Germinal center (tissue), 1 donor: ENCODE data around the gene ADM2.

ENCODE experiments used
- DNase-seq: peaks from one replicate; pipeline ENCODE4 v3.0.0; 2012; ENCODE audit warnings: mixed read lengths, low spot score

The ADM2 gene

DNA sequence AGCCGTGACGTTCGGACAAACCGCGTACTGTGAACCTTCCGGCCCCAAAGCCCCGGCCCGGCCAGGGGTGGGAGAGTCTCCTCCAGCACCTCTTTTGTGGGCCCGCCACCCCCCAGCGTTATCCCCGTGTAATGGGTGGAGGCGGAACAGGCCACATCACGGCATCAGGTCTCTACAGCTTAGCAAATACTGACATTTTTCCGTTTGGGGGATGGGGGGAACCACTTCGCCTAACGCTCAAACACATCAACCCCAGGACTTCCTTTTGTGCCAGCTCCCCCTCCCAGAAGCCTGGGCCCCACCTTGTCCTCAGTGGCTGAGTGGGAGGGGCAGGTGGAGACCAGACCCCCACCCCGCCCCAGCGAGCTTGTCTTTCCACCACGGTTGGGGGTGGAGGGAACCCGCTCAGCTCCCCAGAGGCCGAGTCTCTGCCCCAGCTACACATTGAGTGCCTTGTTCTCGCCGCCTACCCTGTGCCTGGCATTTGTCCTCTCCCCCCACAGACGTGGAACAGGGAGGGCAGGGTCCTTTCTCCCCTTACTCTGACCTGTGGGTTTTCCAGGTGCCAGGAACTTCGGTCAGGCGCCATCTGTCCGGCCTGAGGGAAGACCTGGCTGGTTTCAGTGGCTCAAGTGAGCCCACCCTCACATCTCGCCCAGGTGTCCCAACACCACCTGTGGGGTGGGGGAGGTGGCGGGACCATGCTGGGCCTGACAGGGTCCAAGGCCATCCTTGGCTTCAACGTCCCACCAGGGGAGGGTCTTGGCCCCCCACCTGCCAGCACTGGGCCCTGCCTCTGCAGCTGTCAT lies 36.1 kb upstream of the ADM2 start:
- no peak for DNase-seq

DNA sequence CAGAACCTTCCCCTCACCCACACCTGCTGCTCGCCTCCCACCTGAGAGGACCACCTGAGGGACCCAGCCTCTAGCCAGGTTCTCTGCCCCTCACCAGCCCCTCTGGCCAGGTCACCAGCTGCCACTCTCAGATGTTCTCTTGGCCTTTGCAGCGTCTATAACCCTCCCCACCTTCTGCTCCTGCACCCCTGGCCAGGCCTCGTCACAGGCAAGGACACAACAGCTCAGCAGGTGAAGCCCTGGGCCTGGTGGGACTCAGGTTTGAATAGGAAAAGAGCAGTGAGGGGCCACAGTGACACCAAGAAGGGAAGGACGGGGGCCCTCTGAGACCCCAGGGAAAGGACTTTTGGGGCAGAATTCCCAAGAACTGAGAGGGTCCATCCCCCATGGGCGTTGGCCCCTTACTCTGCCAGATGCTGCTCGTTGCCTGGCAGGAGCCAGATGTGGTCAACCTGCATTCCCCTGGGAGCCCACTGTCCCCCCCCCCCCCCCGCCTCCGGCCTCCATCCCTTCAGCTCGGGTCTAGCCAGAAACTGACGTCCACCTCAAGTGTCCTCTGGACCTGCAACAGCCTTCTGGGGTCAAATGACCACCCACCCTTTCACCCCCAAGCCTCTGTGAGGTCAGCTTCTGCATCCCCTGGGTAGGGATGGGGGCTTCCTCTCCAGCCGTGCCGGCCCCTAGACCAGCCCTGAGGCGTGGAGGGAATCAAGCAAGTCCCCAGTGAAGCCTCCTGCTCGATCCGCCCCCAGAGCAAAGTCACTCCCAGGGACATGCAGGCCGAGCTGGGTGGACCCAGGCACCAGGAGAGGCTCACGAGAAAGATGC lies 35.2 kb upstream of the ADM2 start:
- DNase-seq = no peak

DNA sequence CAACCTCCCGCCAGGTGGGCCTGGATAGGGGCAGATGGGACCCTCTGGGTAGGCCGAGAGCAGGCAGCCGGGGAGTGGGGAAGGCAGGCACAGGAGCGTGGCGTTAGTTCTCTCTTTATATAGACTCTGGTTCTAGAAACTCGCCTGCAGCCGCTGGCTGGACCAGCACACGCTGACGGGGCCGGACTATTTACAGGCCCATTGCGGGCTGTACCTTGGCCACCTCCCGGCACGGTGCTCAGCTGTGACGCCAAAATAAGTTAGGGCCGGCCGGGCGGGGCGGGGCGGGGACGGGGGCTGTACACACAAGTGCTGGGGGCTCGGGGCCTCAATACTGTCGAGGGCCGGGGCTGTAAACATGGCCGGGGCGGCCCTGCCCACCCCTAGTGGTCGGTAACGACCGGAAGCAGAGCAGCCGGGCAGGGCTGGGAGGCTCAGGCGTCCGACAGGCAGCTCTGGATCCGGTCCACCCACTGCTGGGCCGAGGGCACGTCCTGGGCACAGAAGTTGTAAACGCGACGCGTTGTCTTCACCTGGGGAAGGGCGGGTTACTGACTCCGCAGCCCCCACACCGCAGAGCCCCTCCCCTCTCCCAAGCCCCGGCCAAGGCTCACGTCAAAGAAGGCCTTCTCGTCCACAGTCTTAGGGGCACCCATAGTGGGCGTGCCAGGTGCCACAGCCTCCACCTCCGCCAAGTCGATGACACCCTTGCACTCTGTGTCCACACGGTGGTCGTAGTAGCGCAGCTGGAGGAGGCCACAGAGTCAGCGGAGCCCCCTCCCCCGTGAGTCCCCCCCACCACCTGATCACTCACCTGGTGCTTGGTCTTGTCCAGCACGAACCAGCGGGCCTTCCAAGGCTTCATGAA lies 34.4 kb upstream of the ADM2 start:
- no peak for DNase-seq

DNA sequence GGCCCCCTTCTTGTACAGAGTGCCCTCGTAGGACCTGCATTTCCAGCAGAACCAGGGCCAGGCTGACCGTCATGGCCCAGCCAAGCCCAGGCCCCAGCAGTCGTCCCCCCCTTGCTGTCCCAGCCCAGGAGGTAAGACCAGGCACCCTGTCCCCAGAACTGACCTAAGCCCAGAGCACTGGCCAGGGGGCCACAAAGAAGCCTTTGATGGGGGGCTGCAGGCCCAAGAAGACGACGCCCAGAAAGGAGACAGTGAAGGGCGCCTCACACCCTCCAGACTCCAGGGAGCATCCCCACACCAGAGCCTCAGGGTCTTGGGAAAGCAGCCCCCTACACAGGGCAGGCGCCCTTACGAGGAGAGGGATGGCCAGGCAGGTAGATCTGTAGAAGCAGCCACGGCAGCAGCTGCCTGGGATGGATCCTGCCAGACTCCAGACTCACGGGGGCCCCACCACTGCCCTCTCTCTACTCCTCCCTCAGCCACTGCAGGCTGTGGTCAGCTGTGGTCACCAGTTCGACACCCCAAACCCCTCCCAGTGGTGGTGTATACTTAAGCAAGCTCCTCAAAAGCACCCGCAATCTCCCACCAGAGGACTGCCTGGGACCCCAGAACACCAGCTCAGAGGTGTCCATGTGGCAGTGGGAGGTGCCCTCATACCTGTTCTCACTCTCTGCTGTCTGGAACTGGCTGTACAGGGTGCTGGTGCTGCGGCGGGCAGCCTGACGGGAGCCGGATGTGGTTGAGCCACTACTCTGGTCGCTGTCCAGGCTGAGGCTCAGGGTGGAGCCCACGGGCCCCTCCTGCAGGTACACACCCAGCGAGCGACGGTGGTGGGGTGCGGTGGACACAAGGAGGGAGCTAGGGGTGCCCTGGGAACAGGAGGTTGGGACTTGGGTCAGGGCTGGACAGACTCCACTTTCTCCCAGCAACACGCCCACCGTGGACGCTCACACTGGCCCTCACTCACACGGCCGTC lies 33.5 kb upstream of the ADM2 start:
- DNase-seq = no peak

DNA sequence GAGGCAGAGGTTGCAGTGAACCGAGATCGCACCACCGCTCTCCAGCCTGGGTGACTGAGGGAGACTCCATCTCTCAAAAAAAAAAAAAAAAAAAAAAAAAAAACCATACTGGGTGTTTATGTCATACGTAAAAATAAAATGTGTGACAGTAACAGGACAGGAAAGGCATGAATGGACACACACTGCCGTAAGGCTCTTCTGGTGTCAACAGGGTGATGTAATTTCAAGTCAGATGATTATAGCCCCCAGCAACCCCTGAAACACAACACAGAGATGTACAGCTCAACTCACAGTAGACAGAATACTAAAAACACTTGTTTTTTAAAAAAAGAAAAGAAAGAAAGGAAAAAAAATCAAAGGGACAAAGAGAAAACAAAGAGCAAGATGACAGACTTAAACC lies 28.7 kb upstream of the ADM2 start:
- no peak for DNase-seq

DNA sequence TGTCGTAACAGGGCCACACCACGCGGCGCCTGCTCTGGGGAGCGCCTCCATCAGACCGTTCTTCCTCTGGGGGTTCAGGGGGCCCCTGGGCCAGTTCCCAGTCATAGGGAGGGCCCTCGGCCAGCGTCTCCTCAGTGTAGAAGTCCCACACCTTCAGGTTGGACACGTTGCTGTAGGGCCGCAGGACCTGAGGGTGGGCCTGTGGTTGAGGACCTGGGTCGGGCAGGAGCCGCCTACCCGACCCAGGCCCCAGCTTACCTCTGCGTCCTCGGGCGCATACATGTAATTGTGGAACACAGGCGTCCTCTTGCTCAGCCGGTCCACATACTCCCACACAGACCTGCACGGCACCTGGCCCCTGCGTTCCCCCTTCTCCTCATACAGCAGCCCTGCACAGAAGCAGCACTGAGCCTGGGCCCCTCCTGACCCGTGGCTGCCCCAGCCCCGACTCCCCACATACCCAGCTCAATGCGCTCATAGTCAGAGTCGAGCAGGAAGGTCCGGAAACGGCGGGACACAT lies 26.7 kb upstream of the ADM2 start:
- DNase-seq = no peak

DNA sequence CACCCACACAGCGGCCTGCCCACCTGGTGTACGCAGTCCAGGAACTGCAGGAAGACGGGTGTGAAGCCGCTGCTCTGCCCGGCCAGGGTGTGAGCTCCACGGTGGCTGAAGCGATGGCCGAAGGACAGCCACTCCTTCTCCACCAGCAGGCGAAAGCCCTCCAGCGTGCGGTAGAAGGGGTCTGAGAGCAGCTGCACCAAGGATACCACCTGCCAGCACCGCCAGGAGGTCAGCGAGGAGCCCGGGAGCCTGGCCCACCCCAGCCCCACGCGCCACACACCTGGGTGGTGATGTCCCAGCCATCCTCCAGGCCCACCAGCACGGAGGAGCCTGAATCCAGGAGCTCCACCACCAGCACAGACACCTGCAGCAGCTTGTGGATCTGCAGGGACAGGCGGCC lies 26.1 kb upstream of the ADM2 start:
- no peak for DNase-seq

DNA sequence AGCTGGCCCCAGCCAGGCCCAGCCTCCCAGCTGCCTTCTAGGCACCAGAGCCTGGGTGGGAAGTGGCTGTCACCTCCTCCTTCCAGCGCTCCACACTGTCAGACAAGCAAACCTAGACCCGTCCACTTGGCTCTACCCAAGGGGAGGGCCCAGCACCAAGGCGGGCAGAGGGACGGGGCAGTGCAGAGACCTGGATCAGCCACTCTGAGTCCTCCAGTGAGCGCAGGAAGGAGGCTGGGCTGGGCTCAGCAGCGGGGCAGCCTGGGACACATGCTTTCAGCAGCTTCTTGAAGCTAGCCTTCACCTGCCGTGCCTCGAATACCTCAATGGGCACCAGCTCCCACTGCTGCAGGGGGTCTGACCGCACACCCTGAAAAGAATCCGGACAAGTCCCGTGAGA lies 25.3 kb upstream of the ADM2 start:
- DNase-seq = no peak

DNA sequence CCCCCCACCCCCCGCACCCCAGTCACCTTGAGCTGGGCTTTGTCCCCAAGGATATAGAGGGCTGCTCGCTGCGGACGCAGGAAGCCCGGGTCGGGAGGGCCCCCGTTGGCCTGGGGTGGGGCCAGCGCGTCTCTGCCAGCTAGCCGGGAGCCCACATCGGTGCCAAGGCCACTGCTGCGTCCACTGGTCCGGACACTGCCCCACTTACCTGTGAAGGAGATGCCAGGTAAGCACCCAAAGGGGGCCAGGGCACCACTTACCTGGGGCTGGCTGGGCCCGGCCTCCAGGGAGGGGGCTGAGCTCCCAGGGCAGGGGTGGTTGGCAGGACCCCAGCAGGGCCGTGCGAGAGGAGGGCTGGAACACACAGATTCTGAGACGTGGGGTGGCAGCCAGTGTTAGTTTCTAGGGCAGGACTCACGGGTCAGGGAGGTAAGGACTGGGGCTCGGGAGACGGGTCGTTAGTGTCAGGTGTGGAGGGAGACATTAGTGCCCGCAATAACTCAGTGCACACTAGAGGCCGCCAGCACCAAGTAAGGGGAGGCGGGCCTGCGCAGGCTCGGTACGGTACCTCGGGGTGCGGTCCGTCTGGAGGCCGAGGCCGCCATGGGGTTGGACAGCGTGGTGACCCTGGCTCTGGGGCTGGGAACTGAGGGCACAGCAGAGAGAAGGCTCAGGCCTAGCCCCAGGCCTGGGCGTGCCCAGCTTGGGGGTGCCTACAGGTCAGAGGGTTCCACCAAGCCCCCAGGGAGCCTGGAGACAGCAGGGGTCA lies 24.7 kb upstream of the ADM2 start:
- DNase-seq = no peak

DNA sequence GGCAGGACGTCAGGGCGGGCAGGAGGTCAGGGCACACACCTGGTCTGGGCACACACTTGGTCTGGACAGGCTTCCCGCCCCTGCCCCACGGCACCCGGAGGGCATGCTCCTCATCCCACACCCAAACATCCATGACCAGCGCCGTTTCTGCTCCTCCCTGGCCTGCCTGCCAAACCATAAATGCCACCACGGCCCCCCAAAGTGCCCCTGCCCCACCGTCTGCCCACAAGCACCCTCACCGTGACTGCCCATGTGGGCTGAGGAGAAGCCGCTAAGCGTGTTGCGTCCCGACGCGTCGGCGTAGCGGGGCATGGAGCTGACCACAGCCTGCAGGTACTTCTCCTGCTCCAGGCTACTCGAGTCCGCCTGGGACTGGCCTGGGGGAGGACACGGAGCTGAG lies 22.3 kb upstream of the ADM2 start:
- no peak for DNase-seq

DNA sequence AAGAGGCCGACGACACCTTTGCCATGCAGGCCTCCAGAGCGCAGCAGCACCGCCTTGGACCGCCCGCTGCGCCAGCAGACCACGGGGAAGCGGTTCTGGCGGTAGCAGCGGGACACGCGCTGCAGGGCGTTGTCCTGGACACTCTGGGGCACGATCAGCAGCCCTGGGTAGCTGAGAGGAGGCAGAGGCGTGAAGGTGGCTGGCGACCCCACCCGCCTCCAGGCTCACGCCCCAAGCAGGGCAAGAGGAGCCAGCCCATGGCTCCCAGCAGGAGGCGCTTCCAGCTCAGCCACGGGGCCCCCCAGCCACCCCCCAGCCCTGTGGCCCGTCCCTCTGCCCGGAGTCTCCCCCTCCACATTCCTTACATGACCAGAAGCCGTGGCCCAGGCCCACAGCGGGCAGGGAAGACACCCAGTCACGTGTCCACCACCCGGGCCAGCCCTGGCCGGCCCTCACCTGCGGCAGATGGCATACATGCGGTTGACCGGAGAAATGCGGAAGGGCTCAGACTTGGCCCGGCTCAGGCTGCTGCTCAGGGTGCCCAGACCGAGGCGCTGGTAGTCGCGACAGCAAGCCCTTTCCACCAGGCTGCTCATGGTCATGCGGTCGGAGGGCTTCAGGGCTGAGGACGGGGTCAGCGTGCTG lies 21.7 kb upstream of the ADM2 start:
- DNase-seq = no peak

DNA sequence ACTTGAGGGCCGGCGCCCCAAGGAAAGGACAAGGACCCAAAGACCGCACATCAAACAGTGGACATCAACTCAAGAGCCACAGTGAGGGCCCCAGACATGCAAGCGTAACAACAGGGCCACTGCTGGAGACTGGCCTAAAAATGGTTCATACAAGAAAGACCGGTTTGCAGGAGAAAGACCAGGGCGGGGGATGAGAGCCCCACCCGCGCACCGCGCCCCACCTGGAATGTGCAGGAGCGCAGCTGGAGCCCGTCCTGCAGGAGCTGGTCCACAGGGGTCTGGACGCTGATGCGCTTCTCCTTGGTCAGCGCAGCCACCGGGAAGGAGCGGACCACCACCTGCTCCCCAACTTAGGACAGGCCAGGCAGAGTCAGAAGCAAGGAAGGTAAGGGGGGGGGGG lies 20.4 kb upstream of the ADM2 start:
- DNase-seq = no peak

DNA sequence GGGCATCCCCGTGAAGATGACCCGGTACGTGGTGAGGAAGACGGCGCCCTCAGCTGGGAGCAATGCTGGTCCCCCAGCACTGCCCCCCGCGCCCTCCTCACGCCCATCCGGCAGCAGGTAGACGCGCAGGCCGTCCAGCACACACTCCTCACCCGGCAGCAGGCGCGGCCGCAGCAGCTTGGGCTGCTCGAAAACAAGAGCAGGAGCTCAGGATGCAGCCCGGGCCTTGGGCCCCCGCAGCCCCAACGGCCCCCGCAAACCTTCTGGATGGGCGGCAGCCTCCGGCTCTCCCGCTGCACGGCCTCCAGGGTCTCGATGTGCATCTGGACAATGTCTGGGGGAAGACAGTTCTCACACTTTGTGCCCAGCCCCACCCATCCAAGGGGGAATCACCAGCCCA lies 19.8 kb upstream of the ADM2 start:
- DNase-seq = no peak

DNA sequence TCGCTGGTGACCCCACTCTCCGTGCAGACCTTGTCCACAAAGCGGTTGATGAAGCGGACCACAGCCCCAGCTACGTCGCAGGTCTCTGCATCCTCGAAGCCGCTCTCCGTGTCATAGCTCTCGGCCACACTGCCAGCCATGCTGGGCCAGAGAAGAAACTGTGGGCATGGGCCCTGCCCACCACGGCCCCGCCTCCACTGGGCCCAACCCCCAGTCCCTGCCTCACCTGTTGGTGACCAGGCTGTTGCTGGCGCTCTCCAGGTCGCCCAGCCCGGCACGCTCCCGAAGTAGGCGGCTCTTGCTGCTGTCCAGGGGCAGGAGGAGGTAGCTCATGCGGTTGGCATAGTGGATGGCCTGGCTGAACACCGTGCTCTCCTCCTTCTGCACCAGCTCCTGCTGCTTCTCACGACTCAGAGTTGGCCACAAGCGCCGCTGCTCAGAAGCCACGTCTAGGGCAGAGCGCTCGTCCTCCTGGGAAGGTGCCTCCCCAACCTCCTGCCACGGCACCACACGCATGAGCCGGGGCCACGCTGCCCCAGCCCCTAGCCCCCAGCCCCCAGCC lies 19.3 kb upstream of the ADM2 start:
- DNase-seq = no peak

DNA sequence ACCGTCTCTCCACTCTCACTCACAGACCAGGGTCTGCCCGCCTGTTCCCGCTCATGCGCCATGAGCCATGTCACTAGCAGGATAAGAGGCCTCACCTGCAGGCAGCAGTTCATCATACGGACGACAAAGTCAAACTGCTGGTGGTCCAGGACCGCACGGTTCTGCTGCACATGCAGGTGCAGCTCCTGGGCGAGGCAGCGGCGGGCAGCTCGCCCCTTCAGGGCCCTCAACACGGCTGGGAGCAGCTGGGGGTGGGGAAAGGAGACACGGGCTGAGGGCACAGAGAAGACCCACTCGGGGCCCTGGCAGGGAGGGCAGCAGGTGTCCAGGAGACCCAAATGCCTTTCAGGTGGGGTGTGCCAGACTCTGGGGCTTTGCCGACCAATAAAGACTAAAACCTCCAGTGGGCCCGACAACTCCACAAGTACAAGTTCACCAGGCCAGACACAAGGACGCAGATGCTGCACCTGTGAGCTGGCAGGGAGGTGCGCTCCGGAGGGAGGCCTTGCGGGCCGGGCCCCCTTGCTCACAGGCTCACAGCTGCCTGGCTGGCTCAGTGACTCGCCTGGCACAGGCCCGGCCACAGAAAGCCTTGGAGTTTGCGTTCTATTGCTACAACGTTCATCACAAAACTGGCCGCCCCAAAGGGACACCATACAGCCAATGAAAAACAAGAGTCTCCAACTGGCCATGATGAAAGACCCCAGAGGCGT lies 18.0 kb upstream of the ADM2 start:
- DNase-seq = no peak

DNA sequence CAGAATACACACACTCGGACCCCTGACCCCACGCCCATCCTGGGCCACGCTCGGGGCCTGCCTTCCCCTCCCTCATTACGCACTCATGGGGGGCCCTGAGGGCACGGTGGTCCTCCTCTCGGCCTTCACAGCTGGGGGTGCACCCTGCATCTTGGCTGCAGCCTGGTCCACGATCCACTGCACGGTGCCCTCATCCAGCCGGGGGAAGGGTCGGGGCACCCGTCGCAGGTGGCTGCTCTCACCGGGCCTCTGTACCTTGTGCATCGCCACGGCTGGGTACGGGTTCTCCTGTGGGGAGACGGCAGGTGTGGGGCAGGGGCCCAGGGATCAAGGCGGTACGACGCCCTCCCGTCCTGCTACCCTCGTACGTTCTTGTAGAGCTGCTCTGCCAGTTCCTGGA lies 16.9 kb upstream of the ADM2 start:
- DNase-seq = no peak

DNA sequence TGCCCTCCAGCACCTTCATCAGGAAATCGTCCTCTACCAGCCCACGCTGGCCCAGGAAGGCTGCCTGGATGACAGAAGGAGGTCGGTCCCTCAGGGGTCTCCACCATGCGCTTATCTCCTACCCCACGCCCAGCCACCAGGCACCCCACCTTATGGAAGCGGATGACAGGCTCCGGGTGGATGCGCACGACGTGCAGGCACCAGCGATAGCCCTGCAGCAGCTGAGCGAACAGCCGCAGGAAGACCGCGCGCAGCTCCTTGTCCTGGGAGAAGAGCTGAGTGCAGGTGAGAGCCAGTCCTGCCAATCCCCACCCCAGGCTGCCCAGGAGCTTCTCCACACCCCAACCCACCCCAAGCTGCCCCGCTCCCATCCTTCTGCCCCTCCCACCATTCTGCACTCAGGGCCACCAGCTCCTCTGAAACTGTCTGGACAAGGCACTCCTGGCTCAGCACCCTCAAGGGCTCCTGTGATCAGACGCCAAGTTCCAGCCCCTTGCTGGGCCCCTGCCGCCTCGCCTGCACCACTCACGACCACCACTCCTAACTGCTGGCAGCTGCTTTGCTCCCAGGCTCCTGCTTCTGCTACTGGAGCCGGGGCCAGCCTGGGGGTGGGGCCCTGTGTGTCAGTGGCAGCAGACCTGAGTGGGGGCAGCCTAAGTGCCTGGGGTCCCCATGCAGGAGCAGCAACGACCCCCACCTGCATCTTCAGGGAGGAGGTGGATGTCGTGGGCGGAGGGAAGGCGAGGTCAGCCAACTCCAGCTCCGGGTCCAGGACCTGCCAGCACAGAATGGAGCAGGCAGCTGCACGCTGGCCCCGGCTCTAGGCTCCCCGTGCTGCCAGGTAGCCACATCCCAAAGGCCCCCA lies 16.0 kb upstream of the ADM2 start:
- no peak for DNase-seq

DNA sequence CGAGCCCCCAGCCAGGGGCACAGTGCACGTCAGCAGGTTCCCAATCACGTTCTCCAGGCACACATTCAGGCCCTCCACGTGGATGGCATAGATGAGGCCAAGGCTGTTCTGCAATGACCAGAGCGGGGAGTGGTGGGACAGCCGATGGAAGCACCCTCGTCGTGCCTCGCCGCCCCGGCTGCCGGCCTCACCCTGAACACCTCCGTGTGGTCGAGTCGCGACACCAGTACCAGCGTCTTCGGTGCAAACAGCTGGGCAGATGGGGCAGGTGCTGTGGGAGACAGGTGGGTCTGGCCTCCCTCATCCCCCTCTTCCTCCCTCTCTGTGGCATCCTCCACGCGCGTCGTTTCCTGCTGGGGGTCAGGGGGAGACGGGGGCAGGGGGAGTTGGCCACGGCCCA lies 14.0 kb upstream of the ADM2 start:
- no peak for DNase-seq
